ENCODE data around the gene MLH3. TPM values are rescaled to one million over a fixed set of nuclear protein-coding genes. Genes with fewer than 3 reads are reported as not detected.

MLH3 gene
- total and polyA plus RNA-seq, 2 donors (not counting 3 experiments of a cell fraction or from before 2014, with no cell fraction given): 4.8 to 16.5 TPM

GRCh38 chr14:74988131-74988530, 63.1 kb downstream of the MLH3 start:
- dilution Hi-C loops (cut with MboI; ENCODE audit: extremely low pct_ligation_motif_present, low sequenced_read_pairs): no loop called here

DNA sequence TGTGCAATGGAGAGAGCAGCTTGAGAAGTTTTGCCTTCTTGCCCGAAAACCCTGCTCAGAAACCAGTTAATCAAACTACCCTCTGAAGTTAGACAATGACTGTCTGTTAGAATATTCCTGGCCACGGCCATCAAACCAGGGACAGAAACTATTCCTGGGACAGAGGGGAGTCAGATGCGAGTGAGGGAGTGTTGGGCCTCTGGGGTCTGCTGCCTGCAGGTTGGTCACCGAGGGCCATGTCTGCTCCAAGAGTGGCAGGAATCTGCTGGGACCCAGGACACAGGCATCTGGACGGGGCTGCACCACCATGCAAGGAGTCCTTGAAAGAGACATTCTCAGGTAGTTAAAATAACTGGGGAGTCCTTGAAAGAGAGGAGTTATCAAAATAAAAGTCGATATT, 65.5 kb downstream of the MLH3 start:
- H3K9ac ChIP-seq (replicated peaks; ENCODE audit: extremely low read depth, insufficient read depth, low read length): no peak overlapping the region
- H4K20me1 ChIP-seq (replicated peaks; ENCODE audit: control insufficient read depth, extremely low read depth, insufficient read depth, low read length): no peaks in the 10 kb centered on the region
- intact Hi-C loops (cut with micrococcal nuclease): loop anchor here (5.0 kb wide), 1 partner anchor 369 kb away; no protein-coding TSS in a partner anchor
- no peaks in the 10 kb centered on the region for H3K36me3 ChIP-seq (ENCODE audit: control insufficient read depth in 2 of 2, extremely low read depth in 1 of 2, insufficient read depth in 2 of 2, low read length in 2 of 2)
- no peak overlapping the region for H2AFZ ChIP-seq (ENCODE audit: low read depth, low read length)
- ChIA-PET POLR2A (no interaction called here), CTCF (no interaction called here)
- dilution Hi-C loops (cut with MboI; ENCODE audit: extremely low pct_ligation_motif_present, low sequenced_read_pairs): no loop called here
- DNase-seq (ENCODE audit: low read depth, low spot score): no peak
- H3K4me1 ChIP-seq (ENCODE audit: control insufficient read depth, extremely low read depth, insufficient read depth, low read length): peaks cover 62% of the 10 kb centered on the region
- BruUV-seq (replicated peaks): no TSS peak
- no peak overlapping the region for H3K4me2 ChIP-seq (ENCODE audit: insufficient read depth, low read length)
- H3K9me1 ChIP-seq (replicated peaks; ENCODE audit: control insufficient read depth, extremely low read depth, insufficient read depth, low read length): no peaks in the 10 kb centered on the region
- H3K79me2 ChIP-seq (ENCODE audit: control insufficient read depth, insufficient read depth, low read length): no peaks in the 10 kb centered on the region
- no peak overlapping the region for H3K4me3 ChIP-seq (replicated peaks in 1 of 3; ENCODE audit: insufficient read depth in 1 of 3, low read depth in 1 of 3, low read length in 3 of 3)
- no peaks in the 10 kb centered on the region for H3K9me3 ChIP-seq (replicated peaks; ENCODE audit: control insufficient read depth, insufficient read depth, low read length)
- no peak overlapping the region for H3K27ac ChIP-seq (ENCODE audit: insufficient read depth, low read depth, low read length)
- TF ChIP-seq POLR2AphosphoS5 (IDR thresholded peaks at IDR 0.05; ENCODE audit: insufficient read depth, low read depth, low read length) (no peak), MYC (IDR thresholded peaks at IDR 0.05; ENCODE audit: low read depth, low read length) (no peak), POLR2A (IDR thresholded peaks at IDR 0.05; ENCODE audit: low read depth, low read length) (no peak)
- FAIRE-seq: no peak
- H3K27me3 ChIP-seq (ENCODE audit: control insufficient read depth in 2 of 2, insufficient read depth in 2 of 2, low read length in 2 of 2): no peaks in the 10 kb centered on the region

More at GRCh38 chr14:74988131-74988530, 63.1 kb downstream of the MLH3 start:
- Histone ChIP-seq H3K4me3 (replicated peaks in 1 of 3; ENCODE audit: insufficient read depth in 1 of 3, low read depth in 1 of 3, low read length in 3 of 3) (no peak overlapping the region), H3K4me2 (ENCODE audit: insufficient read depth, low read length) (peak overlapping the region; percentile 70), H3K9me3 (replicated peaks; ENCODE audit: control insufficient read depth, insufficient read depth, low read length) (no peaks in the 10 kb centered on the region), H4K20me1 (replicated peaks; ENCODE audit: control insufficient read depth, extremely low read depth, insufficient read depth, low read length) (no peaks in the 10 kb centered on the region), H3K27me3 (ENCODE audit: control insufficient read depth in 2 of 2, insufficient read depth in 2 of 2, low read length in 2 of 2) (no peaks in the 10 kb centered on the region), H3K4me1 (ENCODE audit: control insufficient read depth, extremely low read depth, insufficient read depth, low read length) (peaks cover 39% of the 10 kb centered on the region), H3K9me1 (replicated peaks; ENCODE audit: control insufficient read depth, extremely low read depth, insufficient read depth, low read length) (no peaks in the 10 kb centered on the region), H3K9ac (replicated peaks; ENCODE audit: extremely low read depth, insufficient read depth, low read length) (peak overlapping the region; percentile 81), H3K27ac (ENCODE audit: insufficient read depth, low read depth, low read length) (peak overlapping the region; percentile 99), H3K36me3 (ENCODE audit: control insufficient read depth in 2 of 2, extremely low read depth in 1 of 2, insufficient read depth in 2 of 2, low read length in 2 of 2) (no peaks in the 10 kb centered on the region), H2AFZ (ENCODE audit: low read depth, low read length) (no peak overlapping the region), H3K79me2 (ENCODE audit: control insufficient read depth, insufficient read depth, low read length) (no peaks in the 10 kb centered on the region)
- CTCF ChIA-PET: interaction anchor here (0.9 to 1.1 kb wide), 3 partner anchors 33 to 42 kb away, joined by 3 to 4 read pairs (median 3); partner anchors contain the start of gene PGF
- intact Hi-C loops (cut with micrococcal nuclease): loop anchor here (1.0 to 5.0 kb wide), 7 partner anchors 14 to 371 kb away; partner anchors contain the start of genes EIF2B2 and PGF
- DNase-seq (ENCODE audit: low read depth, low spot score): peak; percentile 97
- peak; percentile 95 for FAIRE-seq
- POLR2A ChIA-PET: no interaction called here
- no TSS peak for BruUV-seq (replicated peaks)
- peak; percentile 98 for TF ChIP-seq JUN (IDR thresholded peaks at IDR 0.05; ENCODE audit: borderline replicate concordance, insufficient read depth, insufficient read length, low read depth)
- TF ChIP-seq GATA2 (IDR thresholded peaks at IDR 0.05; ENCODE audit: insufficient read depth, insufficient read length, low read depth, low read length): peak; percentile 88
- peak; percentile 67 for TF ChIP-seq MAX (IDR thresholded peaks at IDR 0.05; ENCODE audit: insufficient read depth, insufficient read length)
- no peak for TF ChIP-seq EZH2 (IDR thresholded peaks at IDR 0.05; ENCODE audit: borderline replicate concordance, low read depth, low read length, severe bottlenecking)
- TF ChIP-seq POLR2AphosphoS5 (IDR thresholded peaks at IDR 0.05; ENCODE audit: insufficient read depth, low read depth, low read length): peak; percentile 89
- peak; percentile 94 for TF ChIP-seq FOS (IDR thresholded peaks at IDR 0.05; ENCODE audit: borderline replicate concordance, insufficient read depth, low read length)

All from endothelial cell of umbilical vein (primary cell).